OCI-LY1 (cell line): ENCODE measurements around the gene SFXN2.

ENCODE experiments used
- CTCF ChIP-seq: fragments of 200-600 bp; sonication (generic), shearing (Covaris generic); IDR thresholded peaks from 2 replicates; pipeline ENCODE4 v1.5.1; 2017; ENCODE audit warnings: mild to moderate bottlenecking, antibody characterized with exemption, low read length, moderate library complexity, mixed read lengths
- EZH2 ChIP-seq: fragments of 200-600 bp; sonication (generic), shearing (Covaris generic); IDR thresholded peaks from 2 replicates; pipeline ENCODE4 v1.8.0; 2017; ENCODE audit warnings: borderline replicate concordance, mixed run types, mild to moderate bottlenecking, antibody characterized with exemption, low read length, moderate library complexity, mixed read lengths

- TF ChIP-seq CTCF (no peak), EZH2 (no peak)
Observed at GRCh38 chr10:102702742-102703141, 11.7 kb upstream of the SFXN2 start.
